UCSD-AML1 (cell line): ENCODE data around the gene ARV1.
"Not testable (repeated sequence)": the region's sequence is repeated elsewhere in the genome, so short reads cannot be mapped to it uniquely, and the experiment has no call there.

Source experiments
- DNase-seq: peaks from one replicate; lab custom pipeline; 2025; ENCODE audit not compliant: unreplicated experiment; lab: John Stamatoyannopoulos, UW

ARV1 gene

DNA sequence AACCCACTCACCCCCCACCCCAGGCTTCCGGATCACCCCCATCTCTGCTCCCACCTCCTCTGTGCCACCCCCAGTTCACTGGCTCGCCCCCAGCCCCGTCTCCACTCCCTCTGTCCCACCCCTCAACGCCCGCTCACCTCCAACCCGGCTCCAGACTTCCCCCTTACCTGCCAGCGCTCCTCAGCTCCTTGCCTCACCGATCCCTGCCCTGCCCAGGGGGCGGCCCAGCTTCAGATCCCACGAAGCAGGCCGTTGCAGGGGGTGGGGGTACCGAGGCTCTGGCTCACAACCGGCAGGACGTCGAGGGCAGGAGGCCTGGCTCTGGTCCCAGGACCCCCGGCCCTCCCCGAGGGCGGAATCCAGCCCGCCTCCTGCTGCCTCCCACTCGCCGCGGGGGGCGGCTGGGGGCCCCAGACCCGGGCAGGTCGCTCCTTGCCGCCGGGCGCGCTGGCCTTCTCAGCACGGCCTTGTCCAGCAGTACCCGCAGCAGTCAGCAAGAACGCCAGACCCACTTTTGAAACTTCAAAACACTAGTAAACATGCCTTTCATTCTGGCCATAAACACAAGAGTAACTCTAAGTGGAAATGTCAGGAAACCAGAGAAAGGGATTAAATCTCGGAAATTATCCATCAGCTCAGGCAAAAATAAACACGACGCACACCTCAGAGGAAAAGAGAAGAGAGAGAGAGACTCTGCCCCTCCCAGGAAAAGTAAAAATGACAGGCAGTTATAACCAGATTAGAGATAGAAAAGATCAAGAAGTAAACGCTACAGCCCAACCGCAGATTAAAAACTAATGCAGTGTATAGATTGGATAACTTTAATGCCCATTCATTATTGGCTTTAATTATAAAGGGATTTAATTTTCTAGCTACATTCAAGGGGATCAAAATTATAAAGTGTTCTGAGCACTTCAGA is 62.2 kb downstream of the ARV1 start:
- no peak for DNase-seq

DNA sequence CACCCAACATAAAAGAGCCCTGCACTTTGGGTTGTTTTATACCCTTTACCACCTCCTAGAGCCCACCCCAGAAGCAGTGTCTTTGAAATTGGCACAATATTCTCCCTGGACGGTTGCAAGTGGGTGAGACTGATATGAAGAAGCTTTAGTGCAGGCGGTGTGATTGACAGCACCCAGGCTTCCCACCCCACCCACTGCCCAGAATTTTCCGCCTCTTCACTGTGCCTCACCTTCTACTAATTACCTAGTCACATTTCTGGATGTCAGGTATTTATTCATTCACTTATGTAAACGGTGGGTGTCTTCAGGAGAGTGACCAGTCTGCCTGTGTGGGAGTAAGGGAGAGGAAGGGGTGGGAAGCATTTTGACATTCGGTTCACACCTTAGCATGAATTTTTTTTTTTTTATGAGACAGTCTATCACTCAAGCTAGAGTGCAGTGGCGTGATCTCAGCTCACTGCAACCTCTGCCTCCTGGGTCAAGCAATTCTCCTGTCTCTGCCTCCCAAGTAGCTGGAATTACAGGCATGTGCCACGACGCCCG is 62.9 kb downstream of the ARV1 start:
- no peak for DNase-seq

DNA sequence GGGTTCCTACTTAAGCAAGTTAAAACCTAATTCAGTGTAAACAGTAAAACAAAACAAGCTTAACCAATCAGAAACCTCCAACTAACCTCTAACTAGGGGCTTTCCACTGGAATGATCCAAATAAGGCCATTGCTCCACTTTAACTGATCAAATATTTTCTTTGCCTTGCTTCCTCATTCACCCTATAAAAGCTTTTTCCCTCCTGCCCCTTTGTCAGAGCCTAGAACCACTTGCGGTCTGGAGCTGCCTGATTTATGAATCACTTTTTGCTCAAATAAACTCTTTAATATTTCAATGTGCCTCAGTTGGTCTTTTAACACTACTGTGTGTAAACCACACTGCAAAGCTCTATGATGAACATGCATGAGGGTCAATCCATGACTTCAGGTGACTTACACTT is 65.7 kb downstream of the ARV1 start:
- DNase-seq: no peak

- no peak for DNase-seq
These were observed 66.4 kb downstream of the ARV1 start for GRCh38 chr1:231045286-231045685.

GRCh38 chr1:231045921-231046729 is 67.2 kb downstream of the ARV1 start:
- DNase-seq: not testable (repeated sequence)

DNA sequence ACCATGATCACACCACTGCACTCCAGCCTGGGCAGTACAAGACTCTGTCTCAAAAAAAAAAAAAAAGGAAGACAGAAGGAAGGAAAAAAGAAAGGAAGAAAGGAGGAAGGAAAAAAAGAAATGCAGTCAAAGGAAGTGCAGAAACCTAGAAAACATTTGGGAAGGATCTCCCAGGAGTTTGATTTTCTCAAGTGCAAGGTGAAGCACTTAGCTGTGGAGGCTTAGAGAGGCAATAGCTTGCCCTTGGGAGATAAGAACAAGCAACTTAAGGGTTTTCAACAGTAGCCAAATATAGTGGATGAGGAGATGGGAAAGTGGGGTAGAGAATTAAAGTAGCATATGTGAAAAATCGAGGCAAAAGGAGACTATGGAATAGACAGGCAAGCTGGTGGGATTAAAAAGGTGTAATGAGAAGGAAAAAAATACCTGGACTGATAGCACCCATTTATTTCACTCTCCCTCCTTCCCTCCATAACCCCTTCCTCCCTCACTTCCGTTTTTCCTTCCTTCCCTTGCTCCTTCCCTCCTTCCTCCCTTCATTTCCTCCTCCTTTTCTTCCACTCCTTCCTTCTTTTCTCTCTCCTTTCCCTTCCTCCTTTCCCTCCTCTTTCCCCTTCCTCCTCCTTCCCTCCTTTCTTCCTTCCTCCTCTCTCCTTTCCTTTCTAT is 68.0 kb downstream of the ARV1 start:
- no peak for DNase-seq

DNA sequence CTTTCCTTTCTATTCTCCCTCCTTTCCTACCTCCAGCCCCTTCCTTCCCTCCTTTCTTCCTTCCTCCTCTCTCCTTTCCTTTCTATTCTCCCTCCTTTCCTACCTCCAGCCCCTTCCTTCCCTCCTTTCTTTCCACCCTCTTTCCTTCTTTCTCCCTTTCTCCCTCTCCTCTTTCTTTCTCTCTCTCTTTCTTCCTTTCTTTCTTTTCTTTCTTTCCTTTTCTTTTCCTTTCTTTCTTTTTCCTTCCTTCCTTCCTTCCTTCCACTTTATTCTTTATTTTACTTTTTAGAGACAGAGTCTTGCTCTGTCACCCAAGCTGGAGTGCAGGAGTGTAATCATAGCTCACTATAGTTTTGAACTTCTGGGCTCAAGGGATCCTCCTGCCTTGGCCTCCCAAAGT is 68.6 kb downstream of the ARV1 start:
- DNase-seq: not testable (repeated sequence)

DNA sequence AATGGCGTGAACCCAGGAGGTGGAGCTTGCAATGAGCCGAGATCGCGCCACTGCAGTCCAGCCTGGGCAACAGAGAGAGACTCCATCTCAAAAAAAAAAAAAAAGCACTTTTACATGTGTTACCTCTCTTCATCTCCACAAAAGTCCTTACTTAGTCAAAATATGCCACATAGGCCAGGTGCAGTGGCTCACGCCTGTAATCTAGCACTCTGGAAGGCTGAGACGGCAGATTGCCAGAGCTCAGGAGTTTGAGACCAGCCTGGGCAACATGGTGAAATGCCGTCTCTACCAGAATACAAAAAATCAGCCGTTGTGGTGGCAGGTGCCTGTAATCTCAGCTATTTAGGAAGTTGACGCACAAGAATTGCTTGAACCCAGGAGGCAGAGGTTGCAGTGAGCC is 69.5 kb downstream of the ARV1 start:
- not testable (repeated sequence) for DNase-seq

DNA sequence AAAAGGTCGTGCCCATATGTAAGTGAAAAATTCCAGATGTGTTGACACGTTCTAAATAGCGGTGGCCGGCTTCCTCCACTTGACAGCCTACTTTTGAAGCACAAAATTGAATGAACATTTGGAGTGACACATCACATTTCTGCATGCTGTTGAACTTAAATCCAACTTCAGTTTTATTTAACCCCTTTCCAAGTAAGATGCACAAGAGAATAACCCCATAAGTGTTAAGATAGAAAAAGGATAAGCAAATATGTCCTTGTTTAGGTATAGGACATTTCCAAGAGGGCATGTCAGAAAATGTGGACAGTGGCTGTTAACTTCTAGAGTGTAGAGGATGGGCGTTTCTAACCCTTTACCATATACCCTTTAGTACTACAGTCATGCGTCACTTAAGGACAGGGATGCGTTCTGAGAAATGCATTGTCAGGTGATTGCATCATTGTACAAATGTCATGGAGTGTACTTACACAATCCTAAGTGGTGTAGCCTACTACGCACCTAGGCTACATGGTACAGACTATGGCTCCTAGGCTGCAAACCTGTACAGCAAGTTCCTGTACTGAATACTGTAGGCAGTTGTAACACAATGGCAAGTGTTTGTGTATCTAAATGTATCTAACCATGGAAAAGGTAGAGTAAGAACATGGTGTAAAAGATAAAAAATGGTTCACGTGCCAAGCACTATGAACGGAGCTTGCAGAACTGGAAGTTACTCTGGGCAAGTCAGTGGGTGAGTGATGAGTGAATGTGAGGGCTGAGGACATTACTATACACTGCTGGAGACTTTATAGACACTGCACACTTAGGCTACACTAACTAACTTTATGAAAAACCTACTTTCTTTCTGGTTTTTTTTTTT is 70.5 kb downstream of the ARV1 start:
- DNase-seq: no peak
